GM12801 (cell line): Measurements from ENCODE around the gene EMC10.

Experiments
- TF ChIP-seq, protein P1 (sequence below): IDR thresholded peaks from one replicate; pipeline ENCODE4 v1.5.1; 2011; ENCODE audit warnings: control low read depth; ENCODE audit not compliant: insufficient read length; ENCODE audit errors: extremely low read depth

EMC10 gene

DNA sequence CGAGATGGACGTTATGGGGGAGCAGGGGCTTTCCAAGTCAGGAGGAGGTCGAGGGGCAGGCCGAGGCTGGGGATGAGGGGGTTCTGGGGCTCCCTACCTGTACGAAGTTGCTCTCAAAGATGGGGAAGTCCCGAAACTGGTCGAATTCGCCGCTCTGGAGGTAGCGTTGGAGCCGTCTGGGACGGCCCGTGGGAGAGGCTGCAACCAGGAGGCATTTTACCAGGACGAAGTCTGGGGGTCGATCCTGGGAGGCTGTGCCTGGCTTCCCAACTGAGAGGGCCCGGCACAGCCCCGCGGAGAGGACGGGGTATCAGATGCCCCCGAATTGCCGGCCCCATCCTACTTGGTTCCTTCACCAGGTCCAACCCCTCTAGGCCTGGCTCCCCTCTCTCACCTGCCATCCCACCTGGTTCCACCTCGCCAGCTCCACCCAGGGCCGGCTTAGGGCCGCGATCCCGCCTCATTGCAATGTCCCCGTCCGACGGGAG lies 527 bp upstream of the EMC10 start:
- TF ChIP-seq, protein P1, sequence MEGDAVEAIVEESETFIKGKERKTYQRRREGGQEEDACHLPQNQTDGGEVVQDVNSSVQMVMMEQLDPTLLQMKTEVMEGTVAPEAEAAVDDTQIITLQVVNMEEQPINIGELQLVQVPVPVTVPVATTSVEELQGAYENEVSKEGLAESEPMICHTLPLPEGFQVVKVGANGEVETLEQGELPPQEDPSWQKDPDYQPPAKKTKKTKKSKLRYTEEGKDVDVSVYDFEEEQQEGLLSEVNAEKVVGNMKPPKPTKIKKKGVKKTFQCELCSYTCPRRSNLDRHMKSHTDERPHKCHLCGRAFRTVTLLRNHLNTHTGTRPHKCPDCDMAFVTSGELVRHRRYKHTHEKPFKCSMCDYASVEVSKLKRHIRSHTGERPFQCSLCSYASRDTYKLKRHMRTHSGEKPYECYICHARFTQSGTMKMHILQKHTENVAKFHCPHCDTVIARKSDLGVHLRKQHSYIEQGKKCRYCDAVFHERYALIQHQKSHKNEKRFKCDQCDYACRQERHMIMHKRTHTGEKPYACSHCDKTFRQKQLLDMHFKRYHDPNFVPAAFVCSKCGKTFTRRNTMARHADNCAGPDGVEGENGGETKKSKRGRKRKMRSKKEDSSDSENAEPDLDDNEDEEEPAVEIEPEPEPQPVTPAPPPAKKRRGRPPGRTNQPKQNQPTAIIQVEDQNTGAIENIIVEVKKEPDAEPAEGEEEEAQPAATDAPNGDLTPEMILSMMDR, result no peak

DNA sequence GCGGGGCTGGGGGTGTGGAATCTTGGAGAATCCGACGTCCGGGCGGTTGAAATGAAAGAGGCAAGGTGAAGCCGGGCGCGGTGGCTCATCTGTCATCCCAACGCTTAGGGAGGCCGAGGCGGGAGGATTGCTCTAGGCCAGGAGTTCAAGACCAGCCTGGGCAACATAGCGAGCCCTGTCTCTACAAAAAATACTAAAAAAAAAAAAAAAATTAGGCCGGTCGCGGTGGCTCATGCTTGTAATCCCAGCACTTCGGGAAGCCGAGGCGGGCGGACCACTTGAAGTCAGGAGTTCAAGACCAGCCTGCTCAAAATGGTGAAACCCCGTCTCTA lies 566 bp downstream of the EMC10 start:
- TF ChIP-seq, protein P1, result no peak

DNA sequence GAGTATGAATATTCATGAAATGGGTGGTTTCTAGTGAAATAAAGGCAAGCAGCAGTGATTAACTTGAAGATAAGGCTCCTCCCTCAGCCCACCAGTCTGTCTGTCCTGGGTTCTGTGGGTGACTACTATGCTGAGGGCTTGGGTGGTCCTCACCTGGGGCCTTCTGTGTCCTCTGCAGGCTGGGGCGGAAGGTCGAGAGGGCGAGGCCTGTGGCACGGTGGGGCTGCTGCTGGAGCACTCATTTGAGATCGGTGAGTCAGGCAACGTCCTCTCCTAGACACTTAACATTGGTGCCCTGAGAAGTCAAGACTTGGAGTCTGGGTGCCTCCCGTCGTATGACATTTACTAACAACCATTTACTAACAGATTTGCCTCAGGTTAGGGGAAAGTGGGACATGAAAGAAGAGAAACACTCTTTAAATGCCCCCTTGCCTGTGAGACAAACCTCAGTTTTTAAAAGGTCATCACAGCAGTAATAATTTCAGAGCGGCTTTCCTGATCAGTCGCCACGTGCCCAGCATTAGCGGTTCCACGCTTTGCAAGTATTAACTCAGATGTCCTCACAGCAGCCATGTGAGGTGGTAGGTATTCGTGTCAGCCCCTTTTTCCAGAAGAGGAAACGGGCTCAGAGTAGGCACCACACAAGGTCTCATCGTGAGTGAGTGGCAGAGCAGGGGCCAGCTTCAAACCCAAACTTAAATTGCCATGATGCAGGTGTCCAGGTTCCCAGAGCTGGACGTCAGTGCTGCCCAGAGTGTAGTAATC lies 1.6 kb downstream of the EMC10 start:
- TF ChIP-seq, protein P1, result no peak

DNA sequence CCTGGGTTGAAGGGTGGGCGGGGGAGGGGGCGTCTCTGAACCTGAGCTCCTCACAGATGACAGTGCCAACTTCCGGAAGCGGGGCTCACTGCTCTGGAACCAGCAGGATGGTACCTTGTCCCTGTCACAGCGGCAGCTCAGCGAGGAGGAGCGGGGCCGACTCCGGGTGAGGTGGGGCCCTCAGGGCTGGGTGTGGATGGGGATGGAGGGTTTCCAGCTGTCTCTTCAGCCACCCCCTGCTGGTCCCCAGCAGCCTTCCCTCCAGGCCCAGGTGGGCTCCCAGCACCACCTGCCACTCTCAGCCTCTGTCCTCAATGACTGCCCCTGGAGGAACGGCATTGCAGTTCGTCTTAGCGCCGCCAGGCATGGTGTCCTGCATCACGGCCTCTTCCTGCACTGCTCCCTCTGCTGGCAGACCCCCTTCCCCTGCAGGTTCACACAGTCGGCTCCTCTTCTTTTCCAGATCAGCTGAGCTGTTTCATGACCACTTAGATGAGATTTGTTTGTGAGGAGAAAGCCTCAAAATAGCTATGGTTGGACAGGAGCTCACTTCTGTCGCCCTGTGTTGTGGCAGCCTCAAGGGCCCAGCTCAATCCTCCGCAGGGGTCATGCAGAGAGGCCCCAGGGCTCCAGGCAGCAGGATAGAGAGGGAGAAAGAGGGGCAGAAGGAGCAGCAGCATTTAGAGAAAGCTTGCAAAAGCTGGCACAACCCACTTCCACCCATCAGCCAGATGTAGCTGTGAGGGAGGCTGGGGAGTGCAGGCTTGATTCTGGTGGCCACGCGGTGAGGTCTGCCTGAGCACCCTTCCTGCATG lies 2.8 kb downstream of the EMC10 start:
- TF ChIP-seq, protein P1, result no peak

DNA sequence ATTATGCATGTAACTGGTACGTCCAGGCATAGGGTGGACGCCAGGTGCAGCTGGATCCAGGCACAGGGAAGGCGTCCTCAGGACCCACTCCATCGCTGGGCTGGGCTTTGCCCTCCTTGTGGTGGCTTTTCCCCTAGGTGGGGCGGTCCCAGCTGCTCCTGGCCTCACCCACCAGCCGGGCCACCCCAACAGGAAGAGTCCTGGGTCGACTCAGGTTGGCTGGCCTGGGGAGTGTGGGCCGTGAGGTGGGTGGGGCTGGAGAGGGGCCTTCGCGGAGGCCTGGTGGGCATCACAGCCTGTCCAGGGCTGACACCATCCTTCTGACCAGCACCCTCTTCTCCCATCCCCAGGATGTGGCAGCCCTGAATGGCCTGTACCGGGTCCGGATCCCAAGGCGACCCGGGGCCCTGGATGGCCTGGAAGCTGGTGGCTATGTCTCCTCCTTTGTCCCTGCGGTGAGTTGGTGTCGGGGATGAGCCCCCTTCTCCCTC lies 3.5 kb downstream of the EMC10 start:
- TF ChIP-seq, protein P1, result no peak

DNA sequence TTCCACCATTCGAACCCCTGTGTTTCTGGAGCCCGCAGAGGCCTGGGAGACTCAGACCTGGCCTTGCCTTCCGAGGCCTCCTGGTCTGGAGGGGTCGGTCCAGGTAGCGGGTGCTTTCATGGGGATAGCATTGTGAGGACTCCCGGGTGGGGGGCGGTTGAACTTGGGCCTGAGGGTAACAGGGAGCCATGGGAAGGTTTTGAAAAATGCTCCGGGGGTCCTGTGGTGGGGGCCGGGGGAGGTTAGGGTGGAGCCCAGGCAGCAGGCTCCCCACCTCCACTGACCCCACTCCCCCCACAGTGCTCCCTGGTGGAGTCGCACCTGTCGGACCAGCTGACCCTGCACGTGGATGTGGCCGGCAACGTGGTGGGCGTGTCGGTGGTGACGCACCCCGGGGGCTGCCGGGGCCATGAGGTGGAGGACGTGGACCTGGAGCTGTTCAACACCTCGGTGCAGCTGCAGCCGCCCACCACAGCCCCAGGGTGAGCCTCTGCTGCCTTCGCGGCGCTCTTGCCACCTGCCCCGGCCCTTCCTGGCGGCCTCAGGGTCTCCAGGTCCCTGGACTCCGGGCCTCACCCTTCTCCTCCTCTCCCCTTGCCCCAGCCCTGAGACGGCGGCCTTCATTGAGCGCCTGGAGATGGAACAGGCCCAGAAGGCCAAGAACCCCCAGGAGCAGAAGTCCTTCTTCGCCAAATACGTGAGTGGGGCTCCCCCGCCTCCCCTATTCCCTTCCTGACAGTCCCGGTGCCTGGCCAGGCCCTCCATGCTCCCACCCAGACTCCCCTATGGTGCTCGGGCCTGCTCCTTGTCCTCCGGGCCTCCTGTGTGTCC lies 4.2 kb downstream of the EMC10 start:
- TF ChIP-seq, protein P1, result no peak
